ENCODE results near the gene ZNF169.
"Not testable (repeated sequence)": the region's sequence is repeated elsewhere in the genome, so short reads cannot be mapped to it uniquely, and the experiment has no call there.

DNA sequence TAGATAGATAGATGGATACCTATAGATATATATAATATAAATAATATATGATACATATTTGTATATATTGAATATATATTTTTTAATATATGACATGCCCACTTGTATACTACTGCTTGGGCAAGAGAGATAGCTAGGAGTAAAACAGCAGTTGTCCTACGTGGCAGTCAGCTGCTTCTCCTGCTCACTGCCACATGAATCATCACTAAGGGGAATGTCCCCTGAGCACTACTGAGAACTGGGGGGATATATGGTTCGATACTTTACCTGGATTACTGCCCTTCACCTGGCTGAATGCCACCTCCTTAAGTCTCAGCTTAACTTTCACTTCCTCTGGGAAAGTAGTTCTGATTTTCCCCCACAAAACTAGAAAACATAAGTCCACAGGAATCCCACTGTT is 82.6 kb downstream of the ZNF169 start:
- not testable (repeated sequence) for TF ChIP-seq POLR2A, CTCF (IDR thresholded peaks at IDR 0.05)
